ENCODE measurements around the gene MPC2. TPM values are rescaled to one million over a fixed set of nuclear protein-coding genes. Genes with fewer than 3 reads are reported as not detected.

The MPC2 gene
- total RNA-seq = 16.0 and 29.9 TPM in 2 replicates

DNA sequence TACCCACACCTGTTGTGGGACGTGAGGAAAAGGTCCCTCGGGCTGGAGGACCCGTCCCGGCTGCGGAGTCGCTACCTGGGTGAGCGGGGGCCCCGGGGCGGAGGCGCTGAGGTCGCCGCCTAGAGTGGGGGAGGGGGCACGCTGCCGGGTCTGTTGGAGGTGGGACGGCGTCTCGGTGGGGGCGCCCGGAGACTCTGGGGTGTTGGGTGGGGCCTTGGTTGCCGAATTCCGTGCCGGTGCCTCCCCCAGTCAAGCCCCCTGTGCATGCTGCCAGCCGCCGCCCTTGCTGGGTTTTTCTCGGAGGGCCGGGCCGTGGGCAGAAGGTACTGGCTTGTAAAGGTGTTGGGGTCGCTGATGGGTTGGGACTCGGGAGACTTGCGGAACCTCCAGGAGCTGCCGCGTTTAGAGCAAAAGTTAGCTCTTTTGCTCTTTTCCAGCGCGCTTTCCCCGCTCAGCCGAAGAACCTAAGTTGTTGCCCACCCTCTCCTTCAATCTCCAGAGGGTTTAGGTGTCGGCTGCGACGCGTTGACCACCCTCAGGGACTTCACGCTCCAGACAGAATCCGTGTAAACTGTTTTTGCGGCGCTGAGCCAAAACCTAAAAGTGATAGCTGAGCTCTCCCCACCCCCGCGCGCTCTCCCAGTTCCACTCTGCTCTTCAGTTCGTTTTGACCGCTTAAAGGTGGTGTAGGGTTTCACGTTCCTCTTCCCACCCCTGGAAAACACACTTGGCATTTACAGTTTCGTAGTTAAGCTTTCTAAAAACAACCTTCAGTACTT, at the start of gene MPC2:
Gene MPC2, minus strand, starts transcription at position 143 of the 779 bp plus-strand sequence. CDS start 1,231 bp downstream, outside the sequence.

DNA sequence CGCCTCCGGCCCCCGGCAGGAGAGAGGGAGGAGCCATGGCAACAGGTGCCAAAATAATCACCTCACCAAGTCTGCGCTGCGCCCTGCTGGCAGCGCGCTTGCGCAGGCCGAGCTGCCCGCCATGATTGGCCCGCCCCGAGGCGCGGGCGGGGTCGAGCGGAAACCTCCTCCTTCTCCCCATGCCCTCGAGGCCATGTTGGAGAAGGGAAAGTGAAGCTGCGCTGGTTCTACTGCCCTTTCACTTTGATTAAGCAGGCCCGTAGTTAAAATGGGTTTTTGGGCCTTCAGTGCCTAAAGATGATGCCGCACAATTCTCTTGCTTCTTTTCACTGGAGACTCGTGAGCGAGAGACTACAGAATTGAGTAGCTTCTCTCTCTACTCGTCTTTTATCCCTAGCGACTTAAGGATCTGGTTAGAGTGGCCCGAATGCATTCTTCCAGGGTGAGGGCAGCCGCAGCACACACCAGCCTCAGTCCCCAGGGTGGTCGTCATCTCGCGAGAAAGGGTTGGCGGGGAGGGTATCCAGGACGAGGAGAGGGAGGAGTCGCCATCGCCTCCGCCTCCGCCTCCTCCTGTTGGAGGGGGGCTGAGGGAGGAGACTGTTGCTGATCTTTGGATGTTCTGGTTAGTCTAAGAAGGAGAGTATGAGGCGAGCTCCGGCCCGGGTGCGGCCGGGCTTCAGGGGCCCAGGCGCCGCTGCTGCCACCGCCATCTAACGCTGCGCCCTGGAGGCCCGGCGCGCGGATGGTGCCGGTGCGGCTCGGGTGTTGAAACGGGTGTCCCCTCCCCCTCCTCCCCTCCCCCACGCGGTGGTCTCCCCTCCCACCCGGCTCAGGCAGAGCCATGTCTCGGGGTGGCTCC, 573 bp downstream of the MPC2 start, which contains the start of gene DCAF6:
Gene DCAF6, plus strand, starts transcription at position 616 of the 862 bp plus-strand sequence. Its CDS starts 229 bp downstream, at position 845.

DNA sequence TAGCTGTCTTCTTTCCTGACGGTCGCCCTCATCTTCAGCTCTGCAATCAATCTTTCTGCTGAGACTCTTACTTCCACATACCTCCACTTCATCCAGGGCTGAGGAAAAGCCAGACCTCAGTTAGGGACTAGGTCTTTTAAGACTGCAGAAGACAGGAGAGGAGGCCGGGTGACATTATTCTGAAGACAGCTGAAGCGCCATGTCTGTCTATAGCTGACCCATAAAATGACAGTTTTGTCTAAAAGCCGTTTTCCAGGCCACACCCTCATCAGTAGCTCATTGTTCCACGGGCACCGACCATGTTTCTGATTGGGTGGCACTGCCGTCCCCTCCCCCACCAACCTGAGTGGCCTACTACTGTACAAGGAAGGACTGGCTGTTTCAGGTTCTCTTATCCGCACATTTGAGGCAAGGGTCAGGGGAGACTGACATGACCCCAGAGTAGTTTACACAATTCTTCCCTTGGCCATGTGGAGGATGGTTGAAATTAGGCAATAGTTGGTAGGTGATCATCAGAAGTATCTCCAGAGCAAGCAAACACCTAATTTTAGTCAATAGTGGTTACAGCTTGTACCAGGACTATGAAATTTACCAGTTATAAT, 22.9 kb downstream of the MPC2 start, which contains the start of gene ADCY10:
Gene ADCY10, minus strand, starts transcription at position 240 of the 602 bp plus-strand sequence. CDS start 8,994 bp downstream, outside the sequence.

Other genes with a start within 250 kb of the MPC2 start
- gene MPZL1, start 215.1 kb downstream of the MPC2 start, total RNA-seq = 164 and 190 TPM in 2 replicates
- under 0.01 and 0.22 TPM in 2 replicates for gene ADCY10, start 22.9 kb downstream of the MPC2 start, total RNA-seq
- 45.5 and 50.3 TPM in 2 replicates for gene DCAF6, start 389 bp downstream of the MPC2 start, total RNA-seq
- gene GPR161, start 199.9 kb upstream of the MPC2 start, total RNA-seq = 8.3 and 17.2 TPM in 2 replicates
- gene TIPRL, start 241.9 kb upstream of the MPC2 start, total RNA-seq = 30.2 and 32.4 TPM in 2 replicates

All from placental pericyte (primary cell).